ENCODE results near the gene TSHZ3.

TSHZ3 gene

GRCh38 chr19:31314849-31315629 lies 34.2 kb downstream of the TSHZ3 start:
- no peak overlapping the region for H3K9ac ChIP-seq (ENCODE audit: low read length)
- H2AFZ ChIP-seq (ENCODE audit: low read depth, low read length) = no peak overlapping the region
- no peak overlapping the region for H3K27ac ChIP-seq (ENCODE audit: low read length)
- no peaks in the 10 kb centered on the region for H4K20me1 ChIP-seq (ENCODE audit: insufficient read depth, low read length)
- no peaks in the 10 kb centered on the region for H3K4me1 ChIP-seq (ENCODE audit: low read length)
- H3K27me3 ChIP-seq (ENCODE audit: low read depth, low read length) = no peaks in the 10 kb centered on the region
- H3K4me2 ChIP-seq (ENCODE audit: low read length) = no peak overlapping the region
- H3K9me3 ChIP-seq (ENCODE audit: insufficient read depth, low read length) = no peaks in the 10 kb centered on the region
- no peak overlapping the region for H3K4me3 ChIP-seq (ENCODE audit: low read length)
- H3K79me2 ChIP-seq (ENCODE audit: low read length) = no peaks in the 10 kb centered on the region
- TF ChIP-seq EZH2phosphoT487 (IDR thresholded peaks at IDR 0.05; ENCODE audit: low read depth) (no peak), CTCF (IDR thresholded peaks at IDR 0.05; ENCODE audit: low read depth, low read length) (no peak)
- H3K36me3 ChIP-seq (replicated peaks; ENCODE audit: low read depth, low read length) = no peaks in the 10 kb centered on the region

GRCh38 chr19:31314156-31314555 lies 35.1 kb downstream of the TSHZ3 start:
- Histone ChIP-seq H4K20me1 (ENCODE audit: insufficient read depth, low read length) (no peaks in the 10 kb centered on the region), H3K9me3 (ENCODE audit: insufficient read depth, low read length) (no peaks in the 10 kb centered on the region), H3K27me3 (ENCODE audit: low read depth, low read length) (no peaks in the 10 kb centered on the region), H3K4me2 (ENCODE audit: low read length) (no peak overlapping the region), H3K4me1 (ENCODE audit: low read length) (no peaks in the 10 kb centered on the region), H2AFZ (ENCODE audit: low read depth, low read length) (no peak overlapping the region), H3K4me3 (ENCODE audit: low read length) (no peak overlapping the region), H3K27ac (ENCODE audit: low read length) (no peak overlapping the region), H3K79me2 (ENCODE audit: low read length) (no peaks in the 10 kb centered on the region), H3K36me3 (replicated peaks; ENCODE audit: low read depth, low read length) (no peaks in the 10 kb centered on the region), H3K9ac (ENCODE audit: low read length) (no peak overlapping the region)
- no peak for TF ChIP-seq EZH2phosphoT487 (IDR thresholded peaks at IDR 0.05; ENCODE audit: low read depth)
- TF ChIP-seq CTCF (IDR thresholded peaks at IDR 0.05; ENCODE audit: low read depth, low read length) = no peak

- H4K20me1 ChIP-seq (ENCODE audit: insufficient read depth, low read length) = no peaks in the 10 kb centered on the region
- no peak overlapping the region for H3K4me2 ChIP-seq (ENCODE audit: low read length)
- H3K4me1 ChIP-seq (ENCODE audit: low read length) = no peaks in the 10 kb centered on the region
- no peak for TF ChIP-seq CTCF (IDR thresholded peaks at IDR 0.05; ENCODE audit: low read depth, low read length)
- no peak for TF ChIP-seq EZH2phosphoT487 (IDR thresholded peaks at IDR 0.05; ENCODE audit: low read depth)
- no peaks in the 10 kb centered on the region for H3K9me3 ChIP-seq (ENCODE audit: insufficient read depth, low read length)
- H3K27ac ChIP-seq (ENCODE audit: low read length) = no peak overlapping the region
- H3K79me2 ChIP-seq (ENCODE audit: low read length) = no peaks in the 10 kb centered on the region
- no peak overlapping the region for H3K9ac ChIP-seq (ENCODE audit: low read length)
- no peak overlapping the region for H2AFZ ChIP-seq (ENCODE audit: low read depth, low read length)
- no peaks in the 10 kb centered on the region for H3K36me3 ChIP-seq (replicated peaks; ENCODE audit: low read depth, low read length)
- H3K27me3 ChIP-seq (ENCODE audit: low read depth, low read length) = no peaks in the 10 kb centered on the region
- no peak overlapping the region for H3K4me3 ChIP-seq (ENCODE audit: low read length)
These were observed 35.8 kb downstream of the TSHZ3 start for GRCh38 chr19:31313291-31314030.

DNA sequence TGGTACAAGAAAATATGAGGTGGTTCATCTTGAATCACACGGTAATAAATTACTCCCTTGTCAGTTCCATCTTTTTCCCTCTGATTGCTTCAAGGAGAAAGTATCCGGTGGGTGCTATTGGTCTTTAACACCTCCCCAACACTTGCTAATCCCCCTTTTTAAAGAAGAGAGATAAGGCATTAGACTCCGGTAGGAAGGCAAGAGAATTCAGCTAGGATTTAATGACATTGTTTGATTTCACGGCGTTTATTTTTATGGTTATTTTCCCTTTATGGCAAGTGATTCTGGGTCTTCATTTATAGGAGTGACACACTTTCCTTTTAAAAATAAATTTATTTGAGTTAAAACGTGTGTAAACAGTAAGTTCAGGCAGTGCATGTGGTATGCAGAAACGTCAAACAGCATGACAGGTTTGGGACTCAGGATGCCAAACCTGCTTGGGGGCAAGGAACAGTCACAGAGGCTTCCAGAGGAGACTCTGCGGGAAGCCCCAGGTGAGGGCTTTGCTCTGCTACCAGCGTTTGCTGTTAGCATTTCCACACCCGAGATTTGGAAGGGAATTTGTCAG lies 36.5 kb downstream of the TSHZ3 start:
- Histone ChIP-seq H3K9ac (ENCODE audit: low read length) (no peak overlapping the region), H3K4me3 (ENCODE audit: low read length) (no peak overlapping the region), H3K27me3 (ENCODE audit: low read depth, low read length) (no peaks in the 10 kb centered on the region), H3K27ac (ENCODE audit: low read length) (no peak overlapping the region), H3K9me3 (ENCODE audit: insufficient read depth, low read length) (no peaks in the 10 kb centered on the region), H2AFZ (ENCODE audit: low read depth, low read length) (no peak overlapping the region), H3K4me1 (ENCODE audit: low read length) (no peaks in the 10 kb centered on the region), H3K4me2 (ENCODE audit: low read length) (no peak overlapping the region), H3K36me3 (replicated peaks; ENCODE audit: low read depth, low read length) (no peaks in the 10 kb centered on the region), H3K79me2 (ENCODE audit: low read length) (no peaks in the 10 kb centered on the region), H4K20me1 (ENCODE audit: insufficient read depth, low read length) (no peaks in the 10 kb centered on the region)
- no peak for TF ChIP-seq CTCF (IDR thresholded peaks at IDR 0.05; ENCODE audit: low read depth, low read length)
- TF ChIP-seq EZH2phosphoT487 (IDR thresholded peaks at IDR 0.05; ENCODE audit: low read depth) = no peak

All from OCI-LY3 (cell line).